Islet of Langerhans (tissue), 1 donor: ENCODE measurements around the gene NDUFA11.

Experiments used
- FAIRE-seq: peaks from one replicate; lab custom pipeline; 2011; peaks lifted over from hg19 to GRCh38; lab: Jason Lieb, UNC

Gene NDUFA11

GRCh38 chr19:5903624-5904351 is at the start of gene NDUFA11:
TSS of gene NDUFA11 (minus strand) at chr19:5903790. CDS start at chr19:5903708, 82 bp downstream.
- FAIRE-seq = peak; percentile 9

- FAIRE-seq = no peak
Measured at GRCh38 chr19:5953030-5953589, 49.5 kb upstream of the NDUFA11 start.

DNA sequence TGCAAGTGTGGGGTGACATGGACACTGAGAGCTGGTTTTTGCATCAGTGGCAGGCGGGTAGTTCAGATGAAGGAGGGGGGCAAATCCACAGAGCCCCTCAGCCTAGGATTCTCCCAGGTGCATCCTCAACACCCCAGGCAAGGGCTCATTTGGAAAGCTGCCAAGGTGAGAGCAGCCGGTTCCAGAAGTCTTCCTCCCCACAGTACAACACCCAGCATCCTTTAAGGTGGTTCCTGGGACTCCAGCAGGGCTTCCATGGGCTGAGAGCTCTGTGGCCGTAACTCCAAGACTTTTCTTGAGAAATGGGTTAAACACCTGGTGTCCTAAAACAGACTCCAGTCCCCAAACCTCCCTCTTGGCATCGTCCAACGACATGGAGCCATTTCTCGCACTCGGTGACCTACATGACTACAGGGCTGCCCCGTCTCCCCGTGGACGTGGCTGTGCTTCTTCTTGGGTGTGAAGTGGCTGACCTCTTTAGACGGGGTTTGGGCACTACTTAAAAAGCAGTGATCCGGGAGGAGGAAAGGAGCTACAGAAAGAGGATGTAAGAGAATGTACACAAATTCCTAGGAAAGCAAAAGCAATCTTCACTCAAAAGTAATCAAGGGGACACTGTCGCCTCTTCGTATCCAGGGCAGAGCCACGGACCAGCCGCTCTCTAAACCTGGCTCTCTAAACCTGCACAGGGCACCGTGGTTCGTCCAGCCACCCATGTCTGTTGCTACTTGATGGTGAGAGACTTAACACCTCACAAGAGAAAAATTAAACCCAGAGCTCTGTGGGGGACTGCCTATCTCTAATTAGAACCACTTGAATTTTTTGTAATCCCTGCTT is 48.8 kb upstream of the NDUFA11 start:
- FAIRE-seq = no peak

DNA sequence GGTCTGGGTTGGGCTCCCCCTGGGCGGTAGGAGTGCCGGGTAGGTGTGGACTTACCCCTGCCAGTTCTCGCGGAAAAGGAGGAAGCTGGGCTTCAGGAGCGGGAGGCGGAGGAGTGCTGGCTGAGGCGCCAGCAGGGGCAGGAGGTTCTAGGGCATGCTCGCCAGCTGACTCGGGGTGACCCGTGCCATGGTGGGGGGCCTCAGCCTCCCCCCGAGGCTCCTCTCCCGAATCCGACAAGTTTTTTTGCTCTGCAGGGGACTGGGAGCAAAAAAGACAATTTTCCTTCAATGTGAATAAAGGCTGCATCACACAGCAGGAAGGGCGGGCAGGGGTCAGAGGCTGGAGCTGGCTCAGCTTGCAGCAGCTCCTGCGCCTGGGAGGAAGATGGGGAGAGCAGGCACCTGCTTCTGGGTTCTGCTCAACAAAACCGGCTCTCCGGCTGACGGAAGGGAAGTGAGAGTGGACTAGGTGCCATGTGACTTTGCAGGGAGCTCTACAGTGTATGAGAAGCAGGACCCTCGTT is 47.8 kb upstream of the NDUFA11 start:
- no peak for FAIRE-seq

DNA sequence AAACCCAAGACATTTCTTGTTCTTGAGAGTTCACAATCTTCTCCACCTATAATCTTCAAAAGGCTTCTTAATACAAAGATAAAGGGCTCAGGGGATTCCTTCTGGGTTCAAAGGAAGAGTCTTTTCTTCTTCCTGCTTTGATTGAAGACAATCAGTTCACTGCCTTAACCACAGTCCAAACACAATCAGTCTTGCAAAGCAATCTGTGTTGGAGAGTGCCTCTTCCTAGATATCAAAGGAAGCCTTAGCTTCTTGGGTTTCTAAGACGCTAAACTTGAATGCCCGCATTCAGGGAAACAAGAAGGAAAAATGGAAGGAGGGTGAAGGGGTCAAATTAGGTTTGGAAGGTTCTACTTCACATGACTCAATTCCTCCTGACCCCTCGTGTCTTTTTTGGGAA is 47.2 kb upstream of the NDUFA11 start:
- FAIRE-seq = no peak

- no peak for FAIRE-seq
Measured at GRCh38 chr19:5949792-5950305, 46.3 kb upstream of the NDUFA11 start.

DNA sequence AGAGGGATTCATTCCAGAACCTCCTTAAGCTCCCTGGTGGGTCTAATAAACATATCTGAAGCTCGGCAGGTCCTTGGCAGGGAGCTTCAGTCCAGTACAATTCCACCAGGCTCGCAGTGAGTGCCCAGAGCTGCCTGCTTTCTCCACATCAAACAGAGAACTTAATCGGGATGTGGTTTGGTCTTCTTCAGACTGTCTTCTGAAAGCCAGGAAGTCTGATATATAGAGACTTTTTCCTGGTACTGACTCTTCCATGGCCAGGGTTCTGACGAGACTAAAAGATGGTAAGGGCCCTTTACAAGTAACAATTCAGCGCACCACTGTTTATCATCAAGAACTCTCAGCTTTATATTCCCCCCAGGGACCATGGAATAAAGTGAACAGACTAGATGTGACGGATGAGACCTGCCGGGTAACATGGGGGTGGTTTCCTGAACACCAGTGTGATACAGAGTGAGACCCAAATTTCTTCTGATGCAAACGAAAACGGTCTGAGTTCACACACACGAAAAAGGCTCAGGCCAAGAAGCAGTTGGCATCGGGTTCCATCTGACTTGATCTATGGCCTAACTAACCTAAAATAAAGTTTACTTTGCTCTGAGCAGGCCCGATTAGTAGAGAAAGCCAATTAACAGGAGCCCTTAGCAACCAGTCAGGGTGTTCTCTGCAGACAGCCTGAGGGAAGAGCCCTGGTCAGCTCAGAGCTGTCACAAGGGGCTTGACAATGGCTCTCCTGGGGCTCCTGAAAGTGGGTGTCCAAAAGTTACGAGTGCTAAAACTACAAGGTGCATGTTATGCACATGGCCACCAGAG is 45.4 kb upstream of the NDUFA11 start:
- peak; percentile 56 for FAIRE-seq

DNA sequence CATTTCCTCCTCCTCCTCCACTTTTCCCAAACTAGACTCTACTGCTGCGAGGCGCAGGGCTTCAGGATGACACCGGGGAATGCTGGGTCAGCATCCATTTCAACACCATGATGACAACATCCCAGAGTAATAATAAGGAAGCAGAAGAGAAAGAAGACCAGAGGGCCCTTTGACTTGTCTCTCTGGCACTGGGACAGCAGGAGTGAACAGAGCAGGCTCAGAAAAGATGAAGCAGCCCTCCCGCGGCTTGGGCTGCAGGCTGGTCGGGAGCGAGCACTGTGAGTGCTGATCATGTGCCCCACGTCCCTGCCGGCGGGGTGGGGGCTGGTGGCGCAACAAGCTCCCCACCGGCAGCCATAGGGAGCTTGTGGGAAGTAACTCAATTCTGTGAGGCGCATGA is 43.8 kb upstream of the NDUFA11 start:
- no peak for FAIRE-seq

DNA sequence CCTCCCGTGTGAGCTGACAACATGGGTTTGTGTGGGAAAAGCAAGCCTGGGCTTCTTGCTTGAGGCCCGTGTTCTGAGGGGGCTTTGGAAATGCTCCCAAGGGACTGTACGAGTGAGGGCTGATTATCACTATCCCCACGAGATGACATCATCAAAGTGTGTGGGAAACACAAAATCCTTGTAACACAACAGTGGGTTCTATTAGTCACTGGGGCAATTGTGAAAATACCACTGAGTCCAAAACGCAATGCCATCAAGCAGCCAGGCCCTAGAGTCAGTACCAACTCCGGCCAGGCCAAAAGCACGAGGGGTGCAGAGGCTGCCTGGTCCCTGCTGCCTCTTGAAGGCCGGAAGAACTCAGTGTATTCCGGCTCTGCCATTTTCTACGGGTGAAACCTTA is 40.0 kb upstream of the NDUFA11 start:
- no peak for FAIRE-seq

DNA sequence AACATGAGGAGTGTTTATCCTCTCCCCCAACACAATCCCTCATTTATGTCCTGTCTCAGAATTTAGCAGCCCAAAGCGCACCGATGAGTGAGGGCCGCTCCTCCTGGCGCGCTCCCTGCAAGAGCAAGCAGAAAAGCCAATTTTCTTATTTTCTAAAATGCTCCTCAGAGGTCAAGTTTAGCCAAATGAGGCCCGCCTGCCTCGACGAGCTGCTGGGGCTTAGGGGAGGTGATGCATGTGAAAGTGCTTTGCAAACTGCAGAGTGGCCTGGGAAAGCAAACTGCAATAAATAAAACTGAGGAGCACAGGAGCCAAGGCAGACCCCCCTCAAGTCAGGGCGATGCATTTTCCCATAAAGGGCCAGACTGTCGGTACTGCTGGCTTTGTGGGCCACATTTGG is 39.5 kb upstream of the NDUFA11 start:
- FAIRE-seq = no peak

DNA sequence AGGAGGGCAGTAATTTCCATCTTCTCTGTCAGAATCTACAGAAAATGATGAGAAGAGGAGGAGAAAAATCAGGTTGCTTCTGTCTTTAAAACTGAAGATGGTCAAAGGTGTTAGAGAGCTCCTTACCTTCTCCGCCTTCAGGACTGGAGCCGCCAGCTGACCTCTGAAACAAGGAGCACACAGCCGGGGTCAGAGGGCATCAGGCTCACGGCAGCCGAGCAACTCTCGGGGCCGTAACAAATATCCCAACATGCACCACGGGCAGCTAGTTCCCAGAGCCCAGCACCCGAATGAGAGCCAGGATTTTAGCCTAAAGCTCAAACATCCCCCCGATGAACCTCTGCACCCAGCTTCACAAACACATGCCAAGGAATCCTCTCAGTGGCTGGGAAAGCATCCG is 38.1 kb upstream of the NDUFA11 start:
- no peak for FAIRE-seq

DNA sequence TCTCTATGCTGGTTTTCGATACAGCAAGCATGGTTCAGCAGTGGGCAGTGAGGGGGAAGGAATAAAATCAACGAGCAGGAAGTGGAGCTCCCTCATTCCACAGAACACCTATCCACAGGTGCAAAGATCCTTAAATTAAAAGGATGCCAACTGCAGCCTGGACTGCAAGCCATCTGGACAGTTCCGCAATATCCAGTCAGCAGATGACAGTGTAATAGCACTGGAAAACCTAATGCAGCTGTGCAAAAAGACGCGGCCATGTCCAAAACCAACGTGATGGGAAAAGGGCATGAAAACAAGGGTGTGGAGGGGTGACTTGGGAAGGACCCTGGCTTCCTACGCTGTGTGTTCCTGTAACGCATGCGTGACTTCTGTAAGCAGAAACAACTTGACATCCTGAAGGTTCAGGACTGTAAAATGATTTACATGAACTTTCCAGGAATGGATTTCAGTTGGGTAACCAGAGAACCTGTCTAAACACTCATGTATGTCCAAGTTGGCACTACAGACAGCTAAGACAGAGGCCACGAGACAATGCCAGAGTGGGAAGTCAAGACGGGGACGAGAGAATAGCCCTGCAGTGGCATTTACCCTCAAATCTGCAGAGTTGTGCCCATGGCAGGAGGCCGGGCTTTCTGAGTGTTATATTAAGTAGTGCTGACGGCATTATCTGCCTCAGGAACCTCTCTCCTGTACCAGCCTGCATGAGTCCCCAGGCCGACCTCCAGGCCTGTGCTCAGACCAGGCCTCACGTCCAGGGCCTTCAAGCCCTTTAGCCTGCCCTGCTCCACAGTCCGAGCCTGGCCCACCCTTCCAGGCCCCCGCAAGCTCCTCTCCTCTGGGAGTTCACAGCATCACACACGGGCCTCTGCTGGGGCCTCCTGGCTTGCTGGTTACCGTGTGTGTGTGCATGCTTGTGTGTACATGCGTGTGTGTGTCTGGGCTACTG is 36.9 kb upstream of the NDUFA11 start:
- no peak for FAIRE-seq

DNA sequence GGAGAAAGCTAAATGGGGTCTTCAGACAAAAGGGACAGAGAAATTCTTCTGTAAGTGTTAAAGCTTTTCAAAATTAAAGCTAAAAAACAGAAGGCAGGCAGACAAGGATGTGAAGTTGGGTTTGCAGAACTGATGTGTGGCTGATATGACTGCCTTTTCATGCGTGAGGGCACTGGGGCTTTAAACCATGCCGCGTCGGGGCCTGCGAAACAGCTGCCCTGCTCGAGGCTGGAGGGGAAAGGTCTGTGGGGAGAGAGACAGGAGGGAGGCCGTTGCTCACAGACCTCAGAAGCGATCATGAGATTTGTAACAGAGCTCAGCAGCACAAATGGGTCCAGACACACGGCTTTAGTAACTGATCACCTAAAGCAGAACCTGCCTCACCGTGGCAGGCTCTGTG is 34.0 kb upstream of the NDUFA11 start:
- FAIRE-seq = no peak

GRCh38 chr19:5936292-5936592 is 32.7 kb upstream of the NDUFA11 start:
- FAIRE-seq = no peak

- FAIRE-seq = no peak
Measured at GRCh38 chr19:5935473-5936291, 32.1 kb upstream of the NDUFA11 start.

DNA sequence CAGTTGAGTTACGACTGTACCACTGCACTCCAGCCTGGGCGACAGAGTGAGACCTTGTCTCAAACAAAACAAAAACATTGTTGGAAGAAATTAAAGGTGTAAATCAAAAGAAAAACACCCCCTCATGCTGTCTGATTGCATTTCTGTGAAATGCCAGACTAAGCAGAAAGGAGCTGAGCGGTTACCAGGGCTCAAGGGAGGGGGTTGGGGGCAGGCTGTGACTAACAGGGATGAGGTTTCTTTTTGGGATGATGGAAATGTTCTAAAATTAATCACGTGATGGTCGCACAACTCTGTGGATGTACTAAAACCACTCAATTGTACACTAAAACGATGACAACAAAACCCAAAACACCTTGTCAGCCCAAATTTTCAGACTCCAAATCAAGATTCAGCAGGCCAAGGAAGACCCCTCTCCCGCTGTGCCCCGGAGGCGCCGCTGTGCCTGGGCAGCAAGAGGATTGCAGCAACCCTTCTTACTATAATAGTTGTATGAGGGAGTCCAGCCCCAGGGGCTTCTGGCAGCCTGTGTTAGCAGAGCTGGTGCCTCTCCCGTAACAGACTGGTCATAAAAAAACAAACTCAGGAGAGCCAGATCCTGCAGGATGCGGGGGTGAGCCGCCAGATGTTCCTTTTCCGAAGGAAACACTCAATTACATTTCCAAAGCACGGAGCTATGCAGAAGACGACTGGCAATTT is 31.3 kb upstream of the NDUFA11 start:
- peak; percentile 13 for FAIRE-seq

DNA sequence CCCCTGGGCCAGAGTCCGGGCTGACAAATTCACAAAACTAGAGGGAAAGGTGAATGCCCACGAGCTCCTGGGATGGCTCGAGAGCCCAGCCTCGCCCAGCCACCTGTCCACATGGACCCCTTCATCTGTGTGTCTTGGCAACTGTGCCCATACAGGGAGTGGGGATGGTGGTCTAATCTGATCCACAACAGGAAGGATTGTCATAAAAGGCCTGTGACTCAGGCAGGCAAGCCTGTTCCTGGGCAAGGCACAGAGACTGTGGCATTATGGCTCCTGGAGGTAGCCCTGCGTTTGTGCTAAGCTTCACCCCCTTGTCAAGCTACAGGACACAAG is 30.4 kb upstream of the NDUFA11 start:
- no peak for FAIRE-seq

- FAIRE-seq = no peak
Measured at GRCh38 chr19:5933391-5934068, 29.9 kb upstream of the NDUFA11 start.
